ACC112 (cell line): ENCODE measurements around the gene HIBCH.
"Not testable (repeated sequence)": the region's sequence is repeated elsewhere in the genome, so short reads cannot be mapped to it uniquely, and the experiment has no call there.

ENCODE experiments used
- H2AFZ ChIP-seq: fragments of 200-600 bp; sonication (generic); one replicate; pipeline ENCODE4 v1.6.0; 2017; ENCODE audit warnings: antibody characterized with exemption, low read length; ENCODE audit not compliant: unreplicated experiment
- H3K27ac ChIP-seq: fragments of 200-600 bp; sonication (generic); 2 replicates; pipeline ENCODE4 v1.5.1; 2014; ENCODE audit warnings: low read depth, mild to moderate bottlenecking, antibody characterized with exemption, low read length, moderate library complexity
- H3K27me3 ChIP-seq: fragments of 200-600 bp; sonication (generic); 2 replicates; pipeline ENCODE4 v1.6.1; 2014; ENCODE audit warnings: mild to moderate bottlenecking, antibody characterized with exemption, low read length, moderate library complexity, mixed read lengths; ENCODE audit not compliant: insufficient read depth
- H3K36me3 ChIP-seq: fragments of 200-600 bp; sonication (generic); 2 replicates; pipeline ENCODE4 v1.6.1; 2016; ENCODE audit warnings: mild to moderate bottlenecking, antibody characterized with exemption, low read length, moderate library complexity, mixed read lengths; ENCODE audit not compliant: insufficient read depth
- H3K4me1 ChIP-seq: fragments of 200-600 bp; sonication (generic); one replicate; pipeline ENCODE4 v1.6.1; 2016; ENCODE audit warnings: low read length, mixed read lengths; ENCODE audit not compliant: insufficient read depth, unreplicated experiment, control insufficient read depth
- H3K4me3 ChIP-seq: fragments of 200-600 bp; sonication (generic); 2 replicates; pipeline ENCODE4 v1.5.1; 2014; ENCODE audit warnings: mild to moderate bottlenecking, low read depth, low read length
- H3K79me2 ChIP-seq: fragments of 200-600 bp; sonication (generic); one replicate; pipeline ENCODE4 v1.6.0; 2016; ENCODE audit warnings: low read length; ENCODE audit not compliant: control insufficient read depth, unreplicated experiment, insufficient read depth

Gene HIBCH

GRCh38 chr2:190158798-190159434 lies 160.7 kb downstream of the HIBCH start:
- Histone ChIP-seq H3K27me3 (no peaks in the 10 kb centered on the region), H3K27ac (no peak overlapping the region), H3K4me3 (no peak overlapping the region), H2AFZ (no peak overlapping the region), H3K36me3 (no peaks in the 10 kb centered on the region), H3K79me2 (no peaks in the 10 kb centered on the region), H3K4me1 (peaks cover 11% of the 10 kb centered on the region)

GRCh38 chr2:190157613-190158528 lies 161.8 kb downstream of the HIBCH start:
- H3K4me3 ChIP-seq, H3K27ac ChIP-seq: not testable (repeated sequence)

GRCh38 chr2:190156530-190157212 lies 163.0 kb downstream of the HIBCH start:
- no peaks in the 10 kb centered on the region for H3K79me2 ChIP-seq
- H3K36me3 ChIP-seq: no peaks in the 10 kb centered on the region
- no peak overlapping the region for H3K4me3 ChIP-seq
- no peak overlapping the region for H2AFZ ChIP-seq
- H3K27me3 ChIP-seq: no peaks in the 10 kb centered on the region
- no peak overlapping the region for H3K27ac ChIP-seq
- peaks cover 9% of the 10 kb centered on the region for H3K4me1 ChIP-seq

More at GRCh38 chr2:190157613-190158528, 161.8 kb downstream of the HIBCH start:
- peaks cover 11% of the 10 kb centered on the region for H3K4me1 ChIP-seq
- not testable (repeated sequence) for H3K36me3 ChIP-seq, H2AFZ ChIP-seq, H3K27me3 ChIP-seq, H3K79me2 ChIP-seq
